ENCODE data around the gene YPEL3.

YPEL3 gene

DNA sequence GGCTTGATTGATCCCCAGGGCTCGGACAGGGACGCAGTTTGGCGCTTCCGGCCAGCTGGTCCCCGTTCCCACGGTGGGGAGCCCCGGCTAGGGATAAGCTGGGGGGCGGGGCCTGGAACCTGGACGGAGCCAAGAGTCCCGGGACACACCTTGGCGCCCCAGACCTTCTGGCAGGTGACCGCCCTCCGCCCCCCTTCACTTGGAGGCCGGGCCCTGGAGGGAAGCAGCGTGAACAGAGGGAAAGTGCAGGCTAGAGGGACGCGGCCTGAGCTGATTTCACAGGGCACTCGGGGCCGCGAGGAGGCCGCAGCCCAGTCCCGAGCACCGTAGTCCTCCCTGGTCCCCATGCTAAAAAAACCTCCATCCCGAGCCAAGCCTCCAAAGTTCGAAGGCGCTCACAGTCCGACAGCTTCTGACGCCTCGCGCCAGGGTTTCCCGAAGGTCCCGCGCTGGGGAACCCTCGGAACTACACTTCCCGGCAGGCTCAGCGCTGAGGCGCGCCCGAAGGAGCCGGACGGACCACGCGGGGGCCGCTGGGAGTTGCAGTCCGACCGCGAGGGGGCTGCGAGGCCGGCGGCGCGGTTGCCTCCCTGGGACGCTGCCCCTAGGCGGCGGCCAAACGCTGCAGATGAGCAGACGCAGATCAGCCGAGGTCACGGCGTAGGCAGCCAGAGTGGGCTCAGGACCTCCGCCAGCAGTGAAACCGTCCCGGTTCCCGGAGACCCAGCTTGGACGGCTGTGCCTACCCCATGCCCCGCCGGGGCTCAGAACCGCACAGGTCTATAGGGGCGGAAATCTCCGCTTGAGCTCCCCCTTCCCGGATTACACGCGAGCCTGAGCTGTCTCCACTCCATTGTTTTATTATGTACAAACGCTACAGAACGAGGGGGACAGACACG is 4.3 kb downstream of the YPEL3 start, which contains the start of gene TBX6:
Gene TBX6, minus strand, starts transcription at position 451 of the 899 bp plus-strand sequence. CDS start 731 bp downstream, outside the sequence.
- no peaks in the 10 kb centered on the region; the same call in 1 of the 2 replicates for H3F3A ChIP-seq (ENCODE audit: insufficient read depth, low read length)
- H3K9ac ChIP-seq (ENCODE audit: low read length), result peak within 1 kb of the TSS; percentile 84
- H2AFZ ChIP-seq (ENCODE audit: low read length), result no peak within 1 kb of the TSS
- TF ChIP-seq EZH2 (IDR thresholded peaks at IDR 0.05; ENCODE audit: borderline replicate concordance, low read length), result no peak
- TF ChIP-seq CTCF (IDR thresholded peaks at IDR 0.05; ENCODE audit: low read length), result peak; percentile 55
- peak within 1 kb of the TSS; percentile 64 for H3K4me3 ChIP-seq (ENCODE audit: low read depth, low read length, poor library complexity, severe bottlenecking)
- H3K27ac ChIP-seq (ENCODE audit: low read depth, low read length, poor library complexity, severe bottlenecking), result peak within 1 kb of the TSS; percentile 91
- peaks cover 12% of the 10 kb centered on the region; the same call in 1 of the 2 replicates for H3K36me3 ChIP-seq (ENCODE audit: insufficient read depth, low read length)
- H3K27me3 ChIP-seq (ENCODE audit: insufficient read depth, low read length), result no peaks in the 10 kb centered on the region
- no peaks in the 10 kb centered on the region for H3K9me2 ChIP-seq (ENCODE audit: low read depth, low read length)
- H3K79me2 ChIP-seq (ENCODE audit: insufficient read depth, low read length), result no peaks in the 10 kb centered on the region
- H3K4me2 ChIP-seq (ENCODE audit: low read length), result peak within 1 kb of the TSS; percentile 87
- peaks cover 3% of the 10 kb centered on the region for H3K9me3 ChIP-seq (ENCODE audit: low read length)
- peaks cover 62% of the 10 kb centered on the region for H3K4me1 ChIP-seq (ENCODE audit: insufficient read depth, low read length, severe bottlenecking)
- no peaks in the 10 kb centered on the region for H4K20me1 ChIP-seq (ENCODE audit: insufficient read depth, low read length)

GRCh38 chr16:30090610-30091331 is 5.2 kb downstream of the YPEL3 start:
- H3K4me2 ChIP-seq (ENCODE audit: low read length), result peak overlapping the region; percentile 87
- H3K4me3 ChIP-seq (ENCODE audit: low read depth, low read length, poor library complexity, severe bottlenecking), result peak overlapping the region; percentile 64
- no peaks in the 10 kb centered on the region; the same call in 1 of the 2 replicates for H3F3A ChIP-seq (ENCODE audit: insufficient read depth, low read length)
- no peak overlapping the region for H2AFZ ChIP-seq (ENCODE audit: low read length)
- H3K36me3 ChIP-seq (ENCODE audit: insufficient read depth, low read length), result peaks cover 12% of the 10 kb centered on the region; the same call in 1 of the 2 replicates
- H3K4me1 ChIP-seq (ENCODE audit: insufficient read depth, low read length, severe bottlenecking), result peaks cover 58% of the 10 kb centered on the region
- H3K9me2 ChIP-seq (ENCODE audit: low read depth, low read length), result no peaks in the 10 kb centered on the region
- no peaks in the 10 kb centered on the region for H3K27me3 ChIP-seq (ENCODE audit: insufficient read depth, low read length)
- no peaks in the 10 kb centered on the region for H3K79me2 ChIP-seq (ENCODE audit: insufficient read depth, low read length)
- no peaks in the 10 kb centered on the region for H3K9me3 ChIP-seq (ENCODE audit: low read length)
- TF ChIP-seq CTCF (IDR thresholded peaks at IDR 0.05; ENCODE audit: low read length) (no peak), EZH2 (IDR thresholded peaks at IDR 0.05; ENCODE audit: borderline replicate concordance, low read length) (no peak)
- H4K20me1 ChIP-seq (ENCODE audit: insufficient read depth, low read length), result no peaks in the 10 kb centered on the region
- H3K9ac ChIP-seq (ENCODE audit: low read length), result peak overlapping the region; percentile 63
- peak overlapping the region; percentile 57 for H3K27ac ChIP-seq (ENCODE audit: low read depth, low read length, poor library complexity, severe bottlenecking)

GRCh38 chr16:30088832-30089624 is 7.0 kb downstream of the YPEL3 start:
- no peaks in the 10 kb centered on the region for H4K20me1 ChIP-seq (ENCODE audit: insufficient read depth, low read length)
- H3K9me2 ChIP-seq (ENCODE audit: low read depth, low read length), result no peaks in the 10 kb centered on the region
- no peaks in the 10 kb centered on the region for H3K79me2 ChIP-seq (ENCODE audit: insufficient read depth, low read length)
- H3K36me3 ChIP-seq (ENCODE audit: insufficient read depth, low read length), result peaks cover 20% of the 10 kb centered on the region
- H3K9me3 ChIP-seq (ENCODE audit: low read length), result no peaks in the 10 kb centered on the region
- no peaks in the 10 kb centered on the region; the same call in 1 of the 2 replicates for H3F3A ChIP-seq (ENCODE audit: insufficient read depth, low read length)
- H3K4me1 ChIP-seq (ENCODE audit: insufficient read depth, low read length, severe bottlenecking), result peaks cover 41% of the 10 kb centered on the region
- peak overlapping the region; percentile 57 for H3K27ac ChIP-seq (ENCODE audit: low read depth, low read length, poor library complexity, severe bottlenecking)
- no peak overlapping the region for H3K4me2 ChIP-seq (ENCODE audit: low read length)
- H2AFZ ChIP-seq (ENCODE audit: low read length), result no peak overlapping the region
- H3K27me3 ChIP-seq (ENCODE audit: insufficient read depth, low read length), result no peaks in the 10 kb centered on the region
- H3K4me3 ChIP-seq (ENCODE audit: low read depth, low read length, poor library complexity, severe bottlenecking), result no peak overlapping the region
- TF ChIP-seq CTCF (IDR thresholded peaks at IDR 0.05; ENCODE audit: low read length) (no peak), EZH2 (IDR thresholded peaks at IDR 0.05; ENCODE audit: borderline replicate concordance, low read length) (no peak)
- no peak overlapping the region for H3K9ac ChIP-seq (ENCODE audit: low read length)
